DMS153 (cell line): ENCODE measurements around the gene CDH8.
"Not testable (repeated sequence)": the region's sequence is repeated elsewhere in the genome, so short reads cannot be mapped to it uniquely, and the experiment has no call there.

Experiments
- DNase-seq: peaks from one replicate; lab custom pipeline; 2025; lab: John Stamatoyannopoulos, UW

CDH8 gene

DNA sequence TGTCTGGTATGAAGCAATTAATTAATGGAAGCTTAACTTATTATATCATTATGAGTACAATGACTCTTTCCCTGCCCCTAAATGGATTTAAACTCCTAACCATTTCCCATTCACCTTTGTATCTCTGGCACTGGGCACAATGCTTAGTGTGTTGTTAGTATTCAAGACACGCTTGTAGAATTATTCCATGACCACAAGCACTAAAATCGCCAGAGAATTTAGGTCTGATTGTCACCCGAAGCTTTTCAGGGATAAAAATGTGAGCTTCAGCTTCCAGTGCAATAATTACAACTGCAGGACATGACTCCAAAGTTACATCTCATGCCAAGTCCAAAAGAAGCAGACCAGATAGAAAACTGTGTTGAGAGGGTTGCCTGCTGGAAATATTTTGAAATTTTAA, 101.6 kb downstream of the CDH8 start:
- DNase-seq: no peak

DNA sequence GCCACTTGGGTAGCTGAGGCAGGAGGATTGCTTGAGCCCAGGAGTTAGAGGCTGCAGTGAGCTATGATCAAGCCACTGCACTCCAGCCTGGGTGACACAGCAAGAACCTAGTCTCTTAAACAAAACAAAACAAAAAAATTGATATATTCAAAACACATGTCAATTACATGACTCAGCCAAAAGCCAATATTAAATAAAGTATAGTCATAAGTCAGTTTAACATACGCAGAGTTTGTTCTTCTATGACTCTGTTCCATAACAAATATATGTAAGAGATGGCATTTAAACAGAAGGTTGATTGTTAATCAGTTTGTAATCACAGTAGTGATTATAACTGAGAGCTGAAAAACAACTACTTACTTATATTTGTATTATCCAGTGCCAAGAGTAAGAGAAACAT, 106.5 kb downstream of the CDH8 start:
- DNase-seq: no peak

DNA sequence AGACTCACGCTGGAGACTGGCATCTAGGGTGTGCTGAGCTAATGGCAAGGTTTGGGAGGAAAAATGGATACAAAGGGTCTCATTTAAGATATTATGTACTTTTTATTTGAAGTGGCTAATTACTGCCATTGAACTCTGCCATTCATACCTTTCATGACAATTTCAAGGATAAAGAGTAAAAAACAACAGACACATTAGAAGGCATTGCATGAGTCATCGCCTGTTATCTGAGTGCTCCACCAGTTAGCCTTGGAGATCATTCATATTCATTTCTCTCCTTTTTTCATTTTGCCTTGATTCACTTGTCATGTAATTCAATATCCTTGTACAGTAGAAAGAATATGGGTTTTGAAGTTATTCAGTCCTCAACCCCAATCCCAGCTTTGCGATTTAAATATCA, 109.5 kb downstream of the CDH8 start:
- peak; percentile 62 for DNase-seq

DNA sequence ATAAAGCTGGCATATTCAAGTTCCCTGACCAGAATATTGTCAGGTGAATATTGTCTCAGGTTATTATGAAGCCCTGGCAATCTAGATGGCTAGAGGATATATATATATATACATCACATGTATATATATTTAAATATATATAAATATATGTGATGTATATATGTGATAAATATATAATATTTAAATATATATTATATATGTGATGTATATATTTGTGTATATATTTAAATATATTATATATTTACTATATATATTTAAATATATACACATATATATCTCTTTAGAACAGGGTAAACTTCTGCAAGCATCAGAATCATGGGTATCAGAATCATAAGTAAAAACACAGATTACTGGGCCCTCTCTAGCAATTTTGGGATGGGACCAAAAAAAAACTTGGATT, 112.6 kb downstream of the CDH8 start:
- DNase-seq: no peak

DNA sequence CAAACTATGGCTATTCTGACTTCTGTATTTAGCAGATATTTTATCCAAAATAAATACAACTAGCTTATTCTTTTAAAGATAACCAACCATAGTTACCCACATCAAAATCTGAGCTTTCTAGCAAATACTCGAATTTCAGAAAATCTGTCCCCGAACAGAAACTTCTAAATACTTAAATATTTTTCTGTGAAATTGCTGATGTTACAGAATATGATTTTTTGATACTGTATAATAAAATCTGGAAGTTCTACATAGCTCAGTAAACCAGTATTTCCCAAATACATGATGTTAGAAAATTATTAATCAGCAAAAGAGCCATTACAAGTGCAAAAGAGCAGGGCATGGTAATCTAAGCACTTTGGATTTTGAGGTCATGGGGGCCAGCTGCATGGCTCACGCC, 114.9 kb downstream of the CDH8 start:
- DNase-seq: no peak

DNA sequence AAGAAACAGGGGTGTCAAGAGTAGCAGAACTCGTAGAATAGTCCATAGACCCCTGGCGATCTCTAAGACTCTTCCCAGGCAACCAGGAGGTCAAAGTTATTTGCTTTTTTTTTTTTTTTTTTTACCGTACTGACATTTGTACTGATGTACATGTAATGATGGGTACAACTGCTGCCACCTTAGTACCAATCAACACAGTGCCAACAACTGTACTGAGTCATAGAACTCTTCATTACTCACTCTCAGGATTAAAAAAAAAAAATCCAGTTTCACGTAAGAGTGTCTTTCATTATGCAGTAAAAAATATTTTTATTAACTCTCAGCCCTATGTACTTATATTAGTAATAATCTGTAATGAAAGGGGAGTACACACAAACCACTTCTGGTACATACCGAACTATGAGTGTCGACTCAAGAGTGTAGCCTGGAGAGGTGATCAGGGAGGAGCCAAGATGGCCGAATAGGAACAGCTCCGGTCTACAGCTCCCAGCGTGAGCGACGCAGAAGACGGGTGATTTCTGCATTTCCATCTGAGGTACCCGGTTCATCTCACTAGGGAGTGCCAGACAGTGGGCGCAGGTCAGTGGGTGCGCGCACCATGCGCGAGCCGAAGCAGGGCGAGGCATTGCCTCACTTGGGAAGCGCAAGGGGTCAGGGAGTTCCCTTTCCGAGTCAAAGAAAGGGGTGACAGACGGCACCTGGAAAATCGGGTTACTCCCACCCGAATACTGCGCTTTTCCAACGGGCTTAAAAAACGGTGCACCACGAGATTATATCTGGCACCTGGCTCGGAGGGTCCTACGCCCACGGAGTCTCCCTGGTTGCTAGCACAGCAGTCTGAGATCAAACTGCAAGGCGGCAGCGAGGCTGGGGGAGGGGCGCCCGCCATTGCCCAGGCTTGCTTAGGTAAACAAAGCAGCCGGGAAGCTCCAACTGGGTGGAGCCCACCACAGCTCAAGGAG, 118.1 kb downstream of the CDH8 start:
- DNase-seq: not testable (repeated sequence)

DNA sequence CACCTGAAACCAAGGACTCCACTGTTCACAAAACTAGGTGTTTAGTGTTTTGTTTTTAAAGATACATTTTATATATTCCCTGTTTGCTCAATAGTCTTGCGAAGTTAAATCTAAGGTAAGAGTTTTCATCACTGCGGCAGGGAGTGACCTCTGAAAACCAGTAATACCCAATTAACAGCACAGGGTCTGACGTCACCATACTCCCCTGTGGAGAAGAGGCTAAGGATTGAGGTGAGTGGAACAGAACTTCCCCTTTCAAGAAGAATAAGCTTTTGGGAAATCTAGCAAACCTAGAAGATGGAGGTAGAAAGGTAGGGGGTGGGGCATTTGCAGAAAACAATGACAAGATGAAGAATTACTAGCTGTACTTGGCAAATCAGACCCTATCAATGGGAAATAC, 120.7 kb downstream of the CDH8 start:
- DNase-seq: no peak

DNA sequence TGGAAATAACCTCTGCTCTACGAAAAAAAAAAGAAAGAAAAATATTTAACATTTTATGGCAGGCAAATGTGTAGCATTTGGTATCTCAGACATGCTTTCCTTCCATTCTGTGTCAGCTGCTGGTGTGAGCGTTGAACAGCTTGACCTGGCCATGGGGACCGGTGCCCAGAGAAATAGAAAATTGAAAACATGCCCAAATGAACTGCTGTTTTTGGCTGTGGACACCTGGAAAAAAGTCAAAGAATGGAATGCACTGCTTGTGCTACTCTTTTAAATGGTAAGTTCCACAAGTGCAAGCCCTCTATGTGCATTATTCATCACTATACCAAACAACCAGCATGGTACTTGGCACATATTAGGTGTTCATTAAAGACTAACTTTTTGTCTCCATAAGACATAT, 127.2 kb downstream of the CDH8 start:
- DNase-seq: no peak

DNA sequence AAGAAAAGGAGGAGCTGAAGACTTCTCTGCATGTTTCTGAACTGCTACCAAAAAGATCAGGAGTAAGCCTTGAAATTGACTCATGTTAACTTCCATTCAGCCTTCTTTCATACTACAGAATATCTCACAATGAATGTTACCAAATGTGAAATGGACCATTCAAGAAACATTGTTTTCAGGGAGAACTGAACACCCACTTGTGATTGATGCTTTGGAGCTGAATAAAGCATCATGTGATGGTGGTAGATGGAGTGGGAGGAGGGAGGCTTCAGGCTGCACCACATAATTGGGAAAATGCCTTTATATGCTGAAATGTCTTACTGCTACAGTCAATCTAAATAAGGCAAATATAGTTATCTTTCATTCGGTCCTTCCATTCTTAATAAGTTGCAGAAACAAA, 127.8 kb downstream of the CDH8 start:
- no peak for DNase-seq

DNA sequence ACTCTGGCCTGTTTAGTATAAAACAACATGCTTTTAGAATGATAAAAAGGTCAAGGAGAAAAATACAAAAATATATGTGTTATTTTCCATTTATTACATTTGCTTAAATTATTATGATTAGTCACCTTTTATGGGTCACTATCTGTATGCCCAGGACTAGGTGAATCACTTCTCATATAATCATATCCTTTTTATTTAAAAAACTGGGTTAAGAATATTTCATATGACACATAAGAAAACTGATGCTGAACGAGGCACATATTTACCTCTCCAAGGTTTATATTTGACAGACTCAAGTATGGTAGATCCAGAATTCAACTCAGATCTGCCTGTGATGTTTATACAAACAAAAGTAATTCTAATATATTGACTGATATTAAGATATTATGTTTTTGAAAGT, 134.5 kb downstream of the CDH8 start:
- DNase-seq: no peak

DNA sequence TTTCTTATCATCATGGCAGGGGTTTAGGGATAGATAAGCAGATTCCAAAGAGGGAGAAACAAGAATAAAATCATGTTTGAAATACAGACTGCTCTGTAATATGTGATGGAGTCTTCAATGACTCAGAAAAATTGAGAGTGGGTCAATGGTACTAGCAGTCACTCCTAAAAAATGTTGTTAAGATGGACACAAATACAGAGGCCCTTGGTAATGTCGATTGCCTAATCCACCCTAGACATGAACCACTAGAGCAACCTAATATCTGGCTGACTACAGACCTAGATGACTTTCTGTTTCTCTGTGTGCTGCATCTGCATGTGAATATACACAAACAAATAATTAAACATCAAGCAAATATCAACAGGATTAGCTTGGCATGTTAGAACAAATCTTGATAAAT, 135.8 kb downstream of the CDH8 start:
- DNase-seq: no peak

DNA sequence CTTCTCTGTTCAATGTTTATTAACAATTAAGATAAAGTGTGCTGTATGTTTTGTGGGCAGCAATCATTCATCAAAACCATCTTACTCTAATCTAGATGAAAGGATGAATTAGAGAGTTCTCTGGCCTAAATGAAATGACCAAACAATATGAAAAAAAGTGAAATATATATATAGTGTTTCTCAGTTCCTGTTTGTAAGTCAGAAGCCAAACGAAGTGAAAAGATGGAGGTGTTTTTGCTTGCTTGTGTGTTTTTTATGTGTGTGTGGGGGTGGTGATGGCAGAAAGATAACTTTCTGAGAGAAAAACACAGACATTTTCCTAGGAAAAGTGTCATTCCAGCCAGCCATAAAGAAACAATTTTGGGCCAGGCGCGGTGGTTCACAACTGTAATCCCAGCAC, 138.6 kb downstream of the CDH8 start:
- DNase-seq: no peak

DNA sequence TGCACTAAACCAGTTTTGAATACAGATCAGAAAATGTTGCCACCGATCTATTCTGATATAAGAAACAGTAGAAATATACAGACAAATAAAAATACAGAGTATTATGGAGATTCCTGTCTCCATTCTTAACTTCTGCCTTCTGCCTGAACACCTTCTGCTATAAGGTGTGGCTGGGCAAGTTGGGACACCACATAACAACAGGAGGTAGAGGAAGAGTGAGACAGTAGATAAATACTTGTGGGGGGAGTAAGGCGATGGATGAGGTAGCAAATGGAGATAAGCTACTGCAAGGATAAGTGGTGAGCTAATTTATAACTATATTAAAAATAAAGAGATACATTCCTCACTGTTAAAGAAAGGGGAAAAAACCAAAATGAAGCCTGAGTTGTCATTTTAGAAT, 143.7 kb downstream of the CDH8 start:
- DNase-seq: no peak

DNA sequence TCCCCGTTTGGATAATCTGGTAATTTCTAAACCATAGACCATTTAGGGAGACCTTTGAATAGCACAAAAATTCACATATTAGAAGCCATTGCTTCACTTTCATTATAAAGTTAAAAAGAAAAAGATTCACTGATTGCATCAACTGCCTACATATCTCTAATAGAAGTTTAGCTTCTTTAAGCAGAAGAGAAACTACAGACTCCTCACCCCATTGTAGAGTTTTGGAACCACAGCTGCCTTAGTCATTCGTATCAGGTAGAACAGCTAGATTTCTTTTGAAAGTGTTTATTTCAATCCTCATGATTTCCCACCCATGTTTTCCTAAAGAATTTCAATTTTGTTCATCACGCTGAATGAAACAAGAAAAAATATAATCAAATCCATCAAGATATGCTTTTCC, 144.8 kb downstream of the CDH8 start:
- DNase-seq: no peak

DNA sequence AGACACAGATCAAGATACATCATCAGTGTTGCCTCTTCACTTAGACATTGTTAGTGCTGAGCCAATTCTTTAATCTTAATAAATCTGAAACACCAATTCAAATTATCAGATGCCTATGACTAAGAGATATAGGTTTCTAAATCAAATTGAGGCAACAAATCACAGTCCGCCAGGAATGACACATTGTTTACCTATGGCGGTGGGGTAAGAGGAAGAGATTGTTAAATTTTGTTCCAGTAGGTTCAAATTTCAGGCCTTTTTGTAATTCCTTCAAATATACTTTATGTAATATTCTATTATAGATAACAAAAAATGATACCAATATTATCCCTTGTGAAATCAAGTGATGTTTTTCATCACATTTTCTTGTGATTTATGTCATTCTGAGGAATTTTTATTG, 145.9 kb downstream of the CDH8 start:
- DNase-seq: no peak

DNA sequence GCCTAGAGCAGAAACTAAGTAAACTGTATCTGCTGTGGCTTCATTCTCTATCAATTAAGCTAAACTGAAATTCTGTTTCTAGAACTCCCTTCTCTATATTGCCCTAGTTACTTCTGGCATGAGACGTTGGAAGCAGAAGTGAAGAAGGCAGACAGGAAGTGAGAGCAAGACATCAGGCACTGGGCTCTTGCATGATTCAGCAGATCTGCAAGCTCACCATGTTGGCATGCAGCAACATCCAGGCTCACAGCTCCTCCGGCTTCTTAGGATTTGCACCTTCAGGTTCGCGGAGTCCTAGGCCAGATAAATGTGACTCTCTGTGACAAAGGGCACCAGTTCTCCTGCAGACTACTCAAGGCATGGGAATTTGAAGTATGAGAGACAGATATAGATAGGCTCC, 148.3 kb downstream of the CDH8 start:
- DNase-seq: no peak

DNA sequence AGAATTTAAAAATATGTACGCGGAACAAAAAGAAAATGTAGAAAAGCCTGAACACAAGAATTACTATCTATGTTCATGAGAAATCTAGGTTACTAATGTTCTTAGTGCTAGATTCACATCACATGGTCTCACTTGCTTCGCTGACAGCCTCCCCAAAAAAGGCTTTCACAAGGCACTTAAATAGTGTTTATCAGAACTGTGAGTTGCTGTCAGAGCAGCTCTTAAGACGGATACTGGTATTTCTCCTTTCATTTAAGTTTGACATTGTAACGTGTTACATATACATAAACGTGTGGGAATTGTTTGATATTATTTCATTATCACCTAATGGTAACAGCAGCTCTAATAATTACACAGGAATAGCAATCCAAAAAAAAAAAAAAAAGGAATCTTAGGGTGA, 150.9 kb downstream of the CDH8 start:
- no peak for DNase-seq

DNA sequence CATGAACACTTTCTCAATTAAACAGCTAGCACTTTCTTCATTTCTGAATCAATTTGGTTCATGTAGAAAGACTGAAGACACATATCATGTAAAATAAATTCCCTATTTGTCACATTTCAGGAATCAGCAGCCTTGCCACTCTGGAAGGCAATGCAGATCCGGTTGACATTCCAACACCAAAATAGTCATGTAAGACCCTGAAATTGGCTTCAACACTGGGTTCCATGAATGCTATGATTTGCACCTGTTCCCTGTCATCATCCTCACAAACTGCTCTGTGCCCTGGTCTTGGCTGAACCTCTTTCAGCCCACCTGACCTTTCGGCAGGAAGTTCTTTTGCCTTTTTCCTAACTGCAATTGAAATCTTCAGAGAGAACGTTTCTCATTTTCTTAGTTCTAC, 156.9 kb downstream of the CDH8 start:
- no peak for DNase-seq

DNA sequence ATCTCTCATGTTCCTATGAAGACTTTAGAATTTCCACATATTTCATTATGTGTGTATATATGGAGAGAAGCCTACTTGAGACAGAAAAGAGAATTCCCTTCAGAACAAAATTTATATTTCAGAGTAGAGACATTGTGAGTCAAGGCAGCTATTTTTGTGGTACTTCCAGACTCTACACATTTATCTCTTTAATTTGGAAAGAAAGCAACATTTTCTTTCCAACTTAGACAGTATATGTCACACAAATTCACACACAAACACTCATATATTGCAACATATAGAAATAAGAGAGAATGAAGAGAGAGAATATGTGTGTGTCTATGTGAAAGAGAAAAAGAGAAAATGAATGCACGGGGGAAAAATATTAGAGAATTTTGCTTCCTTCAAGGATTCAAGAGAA, 158.8 kb downstream of the CDH8 start:
- no peak for DNase-seq

DNA sequence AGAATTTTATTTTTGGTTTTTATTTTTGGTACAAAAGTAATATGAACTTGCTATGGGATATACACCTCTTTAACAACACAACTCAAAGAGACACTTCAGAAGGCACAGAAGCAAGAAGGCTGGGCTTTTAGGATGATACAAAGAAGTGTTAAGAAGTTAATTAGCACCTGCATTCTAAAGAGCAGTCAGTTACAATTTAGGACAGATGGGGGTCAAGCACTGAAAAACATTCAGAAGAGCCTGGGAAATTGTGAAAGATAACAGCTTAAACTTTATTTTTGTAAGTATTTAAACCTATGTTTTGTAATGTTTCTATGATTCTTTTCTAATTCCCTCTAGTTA, 163.5 kb downstream of the CDH8 start:
- DNase-seq: no peak

DNA sequence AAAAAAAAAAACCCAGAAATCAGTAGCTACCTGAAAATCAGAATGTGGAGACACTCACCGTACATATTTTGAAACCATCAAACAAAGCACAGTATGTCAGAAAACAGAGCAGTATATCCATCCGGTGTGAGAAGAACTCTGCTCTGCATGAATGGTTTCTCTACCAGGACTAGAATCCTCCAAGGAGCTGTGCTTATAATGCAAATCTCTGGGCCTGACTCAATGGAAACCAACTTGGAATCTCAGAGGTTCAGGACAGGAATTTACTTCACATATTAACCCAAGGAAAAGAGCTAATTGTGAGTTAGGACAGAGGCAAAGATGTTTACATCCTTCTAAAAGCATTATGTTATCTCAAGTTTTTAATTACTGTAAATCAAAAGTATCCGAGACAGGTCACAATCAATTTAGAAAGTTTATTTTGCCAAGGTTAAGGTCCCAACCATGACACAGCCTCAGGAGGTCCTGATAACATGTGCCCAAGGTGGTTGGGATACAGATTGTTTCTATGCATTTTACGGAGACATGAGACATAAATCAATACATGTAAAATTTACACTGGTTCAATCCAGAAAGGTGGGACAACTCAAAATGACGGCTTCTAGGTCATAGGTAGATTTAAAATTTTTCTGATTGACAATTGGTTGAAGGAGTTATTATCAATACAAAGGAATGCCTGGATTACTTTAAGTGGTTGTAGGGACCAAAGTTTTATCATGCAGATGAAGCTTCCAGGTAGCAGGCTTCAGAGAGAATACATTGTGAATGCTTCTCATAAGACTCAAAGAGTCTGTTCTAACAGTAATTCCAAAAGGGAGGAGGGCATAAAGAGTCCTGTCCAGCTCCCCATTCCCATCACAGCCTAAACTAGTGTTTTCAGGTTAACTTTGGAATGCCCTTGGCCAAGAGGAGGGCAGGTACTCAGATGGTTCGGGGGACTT, 164.1 kb downstream of the CDH8 start:
- no peak for DNase-seq

DNA sequence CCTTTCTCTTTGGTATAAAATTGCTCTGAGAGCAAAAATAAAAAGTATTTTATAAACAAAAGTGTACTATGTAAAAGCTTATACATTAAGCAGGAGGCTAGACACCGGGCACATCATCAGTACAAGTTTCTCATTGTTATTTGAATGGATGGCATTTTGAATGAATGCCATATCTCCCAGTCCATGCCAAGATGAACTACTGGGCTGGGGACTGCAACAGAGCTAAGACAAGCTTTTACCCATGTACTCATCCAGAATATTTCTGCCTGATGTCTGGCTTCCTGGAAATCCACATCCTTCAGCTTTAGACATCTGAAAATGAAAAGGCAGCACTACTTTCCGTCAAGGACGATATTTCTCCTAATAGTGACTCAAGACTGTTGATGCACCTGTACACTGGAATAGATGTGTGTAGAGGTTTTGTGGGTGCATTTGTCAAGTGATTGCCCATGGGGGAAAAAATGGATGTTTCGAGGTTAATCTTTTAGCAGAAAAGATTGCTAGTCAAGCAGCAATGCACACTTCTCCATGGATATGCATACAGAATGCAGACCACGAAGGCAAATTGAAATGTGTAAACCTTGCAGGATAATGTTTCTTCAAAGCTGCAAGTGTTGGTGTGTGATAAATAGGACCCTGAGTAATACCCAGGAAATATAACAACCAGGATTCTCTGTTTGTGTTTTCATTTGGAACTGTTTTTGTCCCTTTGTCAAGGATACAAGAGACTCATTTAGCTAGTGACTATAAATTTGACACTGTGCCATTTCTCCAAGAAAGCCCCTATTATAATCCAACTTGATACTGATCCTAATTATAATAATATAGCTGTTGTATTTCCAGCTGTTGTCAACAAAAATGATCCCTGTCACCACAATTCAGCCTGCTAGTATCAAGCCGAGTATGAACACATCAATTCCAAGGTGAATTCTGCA, 173.8 kb downstream of the CDH8 start:
- DNase-seq: no peak
